Measurements from ENCODE around the gene FDPS. TPM values are rescaled to one million over a fixed set of nuclear protein-coding genes. Genes with fewer than 3 reads are reported as not detected.

FDPS gene
- total RNA-seq, 1 experiment from 2014 or later = 269 TPM

- no peak overlapping the region for H3K27ac ChIP-seq (ENCODE audit: low read depth, low read length)
- CTCF ChIA-PET = interaction anchor here (1.3 kb wide), 1 partner anchor 67 kb away, joined by 4 read pairs; no protein-coding TSS in a partner anchor
- no peak overlapping the region for H3K4me2 ChIP-seq (ENCODE audit: low read length)
- H3K4me3 ChIP-seq (replicated peaks in 1 of 2; ENCODE audit: low read depth in 1 of 2, low read length in 2 of 2) = no peak overlapping the region
- no TSS peak for BruUV-seq (replicated peaks)
- H3K9me2 ChIP-seq (ENCODE audit: insufficient read depth) = no peaks in the 10 kb centered on the region
- no peak overlapping the region for H3K9ac ChIP-seq (ENCODE audit: low read length)
- no peak overlapping the region for H2AFZ ChIP-seq (ENCODE audit: low read depth, low read length, poor library complexity, severe bottlenecking)
- H3K4me1 ChIP-seq (ENCODE audit: control insufficient read depth in 1 of 2, insufficient read depth in 2 of 2, low read length in 2 of 2) = peaks cover 8 to 12% of the 10 kb centered on the region in 2 experiments; a peak in 3 of 4 replicates
- H3K27me3 ChIP-seq (ENCODE audit: insufficient read depth, low read length) = no peaks in the 10 kb centered on the region
- RAD21 ChIA-PET (ENCODE audit: low non-redundant PET in 1 of 2, low total read pairs in 2 of 2, uncharacterized antibody in 2 of 2, unreplicated experiment in 2 of 2) = no interaction called here
- H4K20me1 ChIP-seq (ENCODE audit: insufficient read depth) = no peaks in the 10 kb centered on the region
- DNase-seq (ENCODE audit: low read depth, low spot score) (no peak), ATAC-seq (no peak)
- no peaks in the 10 kb centered on the region for H3K9me3 ChIP-seq (ENCODE audit: control insufficient read depth in 1 of 2, insufficient read depth in 1 of 2, low read depth in 1 of 2, low read length in 2 of 2)
- POLR2A ChIA-PET = no interaction called here
- H3K79me2 ChIP-seq (ENCODE audit: insufficient read depth, low read length) = peaks cover 8% of the 10 kb centered on the region; the same call in 1 of the 2 replicates
- no peak for TF ChIP-seq POLR2A (IDR thresholded peaks at IDR 0.05; ENCODE audit: borderline replicate concordance, extremely low read depth, insufficient read depth, insufficient read length)
- TF ChIP-seq EZH2 (IDR thresholded peaks at IDR 0.05) = no peak
- no peak for TF ChIP-seq CBX3 (IDR thresholded peaks at IDR 0.05; ENCODE audit: low read depth)
- no peak for TF ChIP-seq JUND (IDR thresholded peaks at IDR 0.05)
- no peak for TF ChIP-seq TCF7L2 (IDR thresholded peaks at IDR 0.05; ENCODE audit: borderline replicate concordance, extremely low read depth, insufficient read depth, insufficient read length)
- no peak for TF ChIP-seq CEBPB (IDR thresholded peaks at IDR 0.05; ENCODE audit: low read depth)
- TF ChIP-seq EZH2phosphoT487 (IDR thresholded peaks at IDR 0.05; ENCODE audit: borderline replicate concordance) = no peak
- no peak for TF ChIP-seq RAD21 (IDR thresholded peaks at IDR 0.05; ENCODE audit: low read depth)
- TF ChIP-seq SIN3A (IDR thresholded peaks at IDR 0.05; ENCODE audit: low read depth) = no peak
- peaks cover 24 to 26% of the 10 kb centered on the region in 2 experiments; a peak in 3 of 4 replicates for H3K36me3 ChIP-seq (ENCODE audit: control insufficient read depth in 1 of 2, insufficient read depth in 2 of 2, low read length in 2 of 2)
- intact Hi-C loops (cut with micrococcal nuclease) = no loop called here
Observed at GRCh38 chr1:155318082-155318481, 9.4 kb downstream of the FDPS start.

- ATAC-seq (no peak), DNase-seq (ENCODE audit: low read depth, low spot score) (no peak)
- Histone ChIP-seq H3K9me3 (ENCODE audit: control insufficient read depth in 1 of 2, insufficient read depth in 1 of 2, low read depth in 1 of 2, low read length in 2 of 2) (no peaks in the 10 kb centered on the region), H3K4me1 (ENCODE audit: control insufficient read depth in 1 of 2, insufficient read depth in 2 of 2, low read length in 2 of 2) (peaks cover 8 to 17% of the 10 kb centered on the region in 2 experiments; a peak in 3 of 4 replicates), H3K27ac (ENCODE audit: low read depth, low read length) (peak overlapping the region; percentile 7), H3K79me2 (ENCODE audit: insufficient read depth, low read length) (peaks cover 5% of the 10 kb centered on the region; the same call in 1 of the 2 replicates), H3K4me2 (ENCODE audit: low read length) (no peak overlapping the region), H4K20me1 (ENCODE audit: insufficient read depth) (no peaks in the 10 kb centered on the region), H3K4me3 (replicated peaks in 1 of 2; ENCODE audit: low read depth in 1 of 2, low read length in 2 of 2) (no peak overlapping the region), H3K9ac (ENCODE audit: low read length) (no peak overlapping the region), H3K9me2 (ENCODE audit: insufficient read depth) (no peaks in the 10 kb centered on the region), H3K27me3 (ENCODE audit: insufficient read depth, low read length) (no peaks in the 10 kb centered on the region), H2AFZ (ENCODE audit: low read depth, low read length, poor library complexity, severe bottlenecking) (no peak overlapping the region), H3K36me3 (ENCODE audit: control insufficient read depth in 1 of 2, insufficient read depth in 2 of 2, low read length in 2 of 2) (peaks cover 22 to 24% of the 10 kb centered on the region in 2 experiments; a peak in 3 of 4 replicates)
- intact Hi-C loops (cut with micrococcal nuclease) = no loop called here
- ChIA-PET CTCF (no interaction called here), POLR2A (no interaction called here), RAD21 (ENCODE audit: low non-redundant PET in 1 of 2, low total read pairs in 2 of 2, uncharacterized antibody in 2 of 2, unreplicated experiment in 2 of 2) (no interaction called here)
- no TSS peak for BruUV-seq (replicated peaks)
- no peak for TF ChIP-seq CBX3 (IDR thresholded peaks at IDR 0.05; ENCODE audit: low read depth)
- no peak for TF ChIP-seq ZBTB33 (IDR thresholded peaks at IDR 0.05; ENCODE audit: extremely low read depth, insufficient replicate concordance, low read length)
- TF ChIP-seq POLR2AphosphoS5 (IDR thresholded peaks at IDR 0.05; ENCODE audit: low read depth, low read length) = no peak
- TF ChIP-seq EZH2phosphoT487 (IDR thresholded peaks at IDR 0.05; ENCODE audit: borderline replicate concordance) = no peak
- no peak for TF ChIP-seq RAD21 (IDR thresholded peaks at IDR 0.05; ENCODE audit: low read depth)
- no peak for TF ChIP-seq SRF (IDR thresholded peaks at IDR 0.05; ENCODE audit: low read depth)
- no peak for TF ChIP-seq FOSL1 (IDR thresholded peaks at IDR 0.05; ENCODE audit: low read depth)
- TF ChIP-seq ZNF274 (IDR thresholded peaks at IDR 0.05; ENCODE audit: low read depth, low read length) = no peak
- TF ChIP-seq ELF1 (IDR thresholded peaks at IDR 0.05; ENCODE audit: borderline replicate concordance, low read depth) = no peak
- TF ChIP-seq REST (IDR thresholded peaks at IDR 0.05; ENCODE audit: low read depth) = no peak
- TF ChIP-seq YY1 (IDR thresholded peaks at IDR 0.05; ENCODE audit: extremely low read depth, insufficient replicate concordance, low read depth, low read length) = no peak
Observed at GRCh38 chr1:155319536-155319935, 10.9 kb downstream of the FDPS start.
